HG03457 (cell line): Measurements from ENCODE around the gene NUDC.
"Not testable (repeated sequence)": the region's sequence is repeated elsewhere in the genome, so short reads cannot be mapped to it uniquely, and the experiment has no call there.

Experiments used
- ATAC-seq: cut with Tn5 transposase; IDR thresholded peaks from one replicate; pipeline ENCODE4 v1.9.1; 2021; ENCODE audit warnings: moderate number of reproducible peaks; ENCODE audit not compliant: unreplicated experiment

The NUDC gene

GRCh38 chr1:26921540-26922430, at the start of gene NUDC:
NUDC (plus strand) TSS chr1:26921743; CDS start chr1:26921849, 106 bp downstream.
- ATAC-seq, result peak; percentile 83

GRCh38 chr1:26873097-26873496, 48.4 kb upstream of the NUDC start:
- ATAC-seq, result not testable (repeated sequence)

GRCh38 chr1:26874896-26875295, 46.6 kb upstream of the NUDC start:
- no peak for ATAC-seq

DNA sequence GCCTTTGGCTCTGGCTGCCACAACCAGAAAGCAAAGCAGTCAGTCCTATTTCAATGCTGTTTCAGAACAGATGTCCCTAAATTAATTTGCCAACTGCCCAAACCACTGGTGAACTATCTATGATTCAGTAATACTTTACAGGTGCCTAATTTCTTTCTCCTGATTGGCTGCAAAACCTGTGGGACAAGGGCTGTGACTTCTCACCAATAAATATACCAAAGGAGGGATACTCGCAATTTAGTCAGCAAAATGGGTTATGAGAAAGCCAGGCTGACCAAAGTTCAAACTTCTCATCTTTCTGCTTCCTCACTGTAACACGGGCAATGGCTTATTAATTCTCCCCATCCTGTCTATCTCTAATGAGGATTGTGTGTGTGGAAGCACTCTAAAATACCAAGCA, 44.2 kb upstream of the NUDC start:
- ATAC-seq, result no peak

DNA sequence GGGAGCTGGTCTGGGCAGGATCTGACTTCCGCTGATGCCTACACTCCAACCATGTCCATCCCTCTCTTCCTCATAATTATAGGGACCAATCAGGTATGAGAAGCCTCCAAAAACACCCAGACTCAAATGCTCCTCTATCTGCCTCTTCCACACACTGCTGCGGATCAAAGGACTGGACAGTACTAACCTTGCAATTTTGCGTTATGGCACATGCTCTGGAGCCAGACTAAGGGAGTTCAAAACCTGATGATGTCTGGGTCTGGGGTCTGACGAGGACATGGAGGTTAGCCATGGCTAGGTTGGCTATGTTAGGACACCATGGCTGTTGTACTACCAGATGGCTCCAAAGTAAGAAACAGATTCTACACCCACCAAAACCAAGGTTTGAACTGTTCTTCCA, 41.8 kb upstream of the NUDC start:
- ATAC-seq, result no peak

DNA sequence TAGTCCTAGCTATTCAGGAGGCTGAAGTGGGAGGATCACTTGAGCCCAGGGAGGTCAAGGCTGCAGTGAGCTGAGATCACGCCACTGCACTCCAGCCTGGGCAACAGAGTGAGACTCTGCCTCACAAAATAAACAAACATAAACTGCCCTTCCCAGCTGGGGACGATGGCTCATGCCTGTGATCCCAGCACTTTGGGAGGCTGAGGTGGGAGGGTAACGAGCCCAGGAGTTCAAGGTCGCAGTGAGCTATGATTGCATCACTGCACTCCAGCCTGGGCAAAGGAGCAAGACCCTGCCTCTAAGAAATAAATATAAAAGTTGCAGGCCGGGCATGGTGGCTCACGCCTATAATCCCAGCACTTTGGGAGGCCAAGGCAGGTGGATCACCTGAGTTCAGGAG, 39.9 kb upstream of the NUDC start:
- ATAC-seq, result not testable (repeated sequence)

- ATAC-seq, result no peak
Observed at GRCh38 chr1:26882696-26883463, 38.7 kb upstream of the NUDC start.

DNA sequence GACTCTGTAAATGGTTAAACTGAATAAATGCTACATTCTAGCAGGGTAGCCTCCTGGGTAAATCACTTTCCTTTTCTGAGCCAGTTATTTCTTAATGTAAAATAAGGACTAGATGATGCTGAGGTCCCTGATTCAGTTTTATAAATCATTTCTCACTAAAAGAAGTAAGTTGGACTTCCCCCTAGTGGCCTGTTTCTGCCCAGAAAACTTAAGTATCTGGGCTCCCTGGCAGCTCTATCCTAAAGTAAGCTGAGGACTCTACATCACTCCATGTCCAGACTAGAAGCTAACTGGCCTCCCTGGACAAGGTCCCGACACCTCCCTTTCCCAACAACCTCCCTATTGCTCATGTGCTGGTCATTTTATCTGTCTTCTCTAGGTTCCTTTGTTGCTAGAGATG, 34.4 kb upstream of the NUDC start:
- ATAC-seq, result no peak

- ATAC-seq, result no peak
Observed at GRCh38 chr1:26888231-26888630, 33.3 kb upstream of the NUDC start.

GRCh38 chr1:26889551-26890466, 31.7 kb upstream of the NUDC start, which contains the start of gene GPN2:
GPN2 (minus strand) TSS chr1:26890283; CDS start chr1:26890096, 187 bp downstream.
- no peak for ATAC-seq

DNA sequence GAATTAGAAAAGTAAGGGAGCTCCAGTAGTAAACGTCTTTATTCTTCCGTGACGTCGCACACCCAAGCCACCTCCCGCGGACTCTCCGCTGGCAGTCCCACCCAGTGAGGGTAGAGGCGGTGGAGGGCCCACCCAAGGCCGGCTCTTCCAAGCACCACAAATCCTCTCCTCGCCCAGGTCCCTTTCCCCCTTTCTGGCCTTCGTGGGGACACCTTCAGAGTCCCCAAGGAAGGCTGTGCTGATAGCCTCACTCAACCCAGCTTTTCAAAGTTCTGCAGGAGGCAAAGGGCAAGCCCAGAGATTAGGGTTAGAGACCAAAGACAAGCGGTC, 31.1 kb upstream of the NUDC start:
- no peak for ATAC-seq

GRCh38 chr1:26894263-26894662, 27.3 kb upstream of the NUDC start:
- ATAC-seq, result no peak

DNA sequence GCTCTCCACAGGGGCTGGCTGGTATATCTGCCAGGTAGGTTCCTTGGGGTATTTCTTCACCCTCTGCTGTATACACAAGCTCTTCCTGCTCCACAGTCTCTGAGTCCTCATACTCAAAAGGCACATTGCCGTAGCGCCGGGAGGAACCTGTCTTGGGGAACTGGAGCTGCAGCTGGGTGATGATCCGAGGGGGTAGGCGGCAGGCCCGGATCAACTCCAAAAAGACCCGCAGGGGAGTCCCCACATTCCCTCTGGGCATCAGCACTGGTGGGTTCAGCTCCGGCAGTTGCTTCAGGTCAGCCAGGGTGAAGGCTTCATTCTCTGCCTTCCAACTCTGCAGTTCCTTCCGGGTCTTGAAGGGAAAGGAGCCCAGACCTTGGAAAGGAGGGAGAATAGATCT, 24.2 kb upstream of the NUDC start:
- ATAC-seq, result no peak

DNA sequence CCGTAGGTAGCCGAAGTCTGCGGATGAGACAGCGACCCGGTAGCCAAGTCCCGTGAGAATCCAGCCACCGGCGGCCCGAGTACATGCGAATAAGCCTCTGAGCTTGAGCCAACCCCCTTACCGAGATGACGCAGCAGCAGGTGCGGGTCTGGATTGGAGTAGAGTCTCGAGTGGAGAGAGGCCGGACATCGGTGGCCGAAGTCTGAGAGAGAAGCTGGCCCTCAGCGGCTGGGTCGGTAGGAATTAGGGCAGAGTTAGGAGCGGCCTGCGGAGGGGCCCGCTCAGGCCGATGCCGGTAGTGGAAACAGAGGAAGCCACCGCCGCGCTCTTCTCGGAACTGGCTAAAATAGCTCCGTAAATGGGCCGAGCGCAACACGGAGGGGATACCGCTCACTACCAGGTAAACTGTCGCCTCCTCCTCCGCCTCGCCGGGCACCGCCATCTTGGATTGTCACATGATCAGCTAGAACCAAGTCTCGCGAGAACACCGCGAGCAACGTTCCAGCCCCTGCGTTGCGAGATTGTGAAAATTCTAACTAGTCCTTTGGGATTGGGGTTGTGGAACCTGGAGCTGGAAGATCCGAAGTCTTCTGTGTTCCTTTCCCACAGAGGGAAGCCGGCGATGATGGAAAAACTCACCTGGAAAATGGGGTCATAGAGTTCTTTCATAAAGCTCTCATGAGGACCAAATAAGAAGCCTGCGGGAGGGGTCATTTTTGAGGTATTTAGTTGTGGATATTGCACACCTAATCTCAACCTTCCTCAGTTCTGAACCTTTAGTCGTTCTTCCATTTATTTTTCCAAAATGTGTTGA, 21.3 kb upstream of the NUDC start, which contains the start of gene GPATCH3:
GPATCH3 (minus strand) TSS at position 467 of the 814 bp plus-strand sequence; CDS start at position 442, 25 bp downstream.
- ATAC-seq, result no peak

DNA sequence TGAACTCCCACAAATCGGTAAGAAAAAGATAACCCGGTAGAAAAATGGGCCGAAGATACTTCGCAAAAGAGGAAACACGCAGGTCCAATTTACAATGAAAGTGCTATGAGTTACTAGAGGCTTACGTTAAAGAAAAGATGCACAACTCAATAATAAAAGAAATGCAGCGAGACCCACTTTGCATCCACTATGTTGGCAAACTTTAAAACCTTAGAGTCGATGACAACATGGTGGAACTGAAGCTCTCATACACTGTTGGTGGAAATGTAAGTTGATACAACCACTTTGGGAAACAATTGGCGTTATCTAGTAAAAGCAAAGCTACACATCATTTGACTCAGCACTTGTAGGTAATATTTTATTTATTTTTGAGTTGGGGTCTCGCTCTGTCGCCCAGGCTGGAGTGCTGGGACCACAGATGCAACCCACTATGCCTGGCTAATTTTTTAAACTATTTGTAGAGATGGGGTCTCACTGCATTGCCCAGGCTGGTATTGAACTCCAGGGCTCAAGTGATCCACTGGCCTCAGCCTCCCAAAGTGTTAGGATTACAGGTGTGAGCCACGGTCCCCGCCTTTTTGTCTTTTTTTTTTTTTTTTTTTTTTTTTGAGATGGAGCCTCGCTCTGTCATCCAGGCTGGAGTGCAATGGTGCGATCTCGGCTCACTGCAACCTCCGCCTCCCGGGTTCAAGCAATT, 20.6 kb upstream of the NUDC start:
- no peak for ATAC-seq

DNA sequence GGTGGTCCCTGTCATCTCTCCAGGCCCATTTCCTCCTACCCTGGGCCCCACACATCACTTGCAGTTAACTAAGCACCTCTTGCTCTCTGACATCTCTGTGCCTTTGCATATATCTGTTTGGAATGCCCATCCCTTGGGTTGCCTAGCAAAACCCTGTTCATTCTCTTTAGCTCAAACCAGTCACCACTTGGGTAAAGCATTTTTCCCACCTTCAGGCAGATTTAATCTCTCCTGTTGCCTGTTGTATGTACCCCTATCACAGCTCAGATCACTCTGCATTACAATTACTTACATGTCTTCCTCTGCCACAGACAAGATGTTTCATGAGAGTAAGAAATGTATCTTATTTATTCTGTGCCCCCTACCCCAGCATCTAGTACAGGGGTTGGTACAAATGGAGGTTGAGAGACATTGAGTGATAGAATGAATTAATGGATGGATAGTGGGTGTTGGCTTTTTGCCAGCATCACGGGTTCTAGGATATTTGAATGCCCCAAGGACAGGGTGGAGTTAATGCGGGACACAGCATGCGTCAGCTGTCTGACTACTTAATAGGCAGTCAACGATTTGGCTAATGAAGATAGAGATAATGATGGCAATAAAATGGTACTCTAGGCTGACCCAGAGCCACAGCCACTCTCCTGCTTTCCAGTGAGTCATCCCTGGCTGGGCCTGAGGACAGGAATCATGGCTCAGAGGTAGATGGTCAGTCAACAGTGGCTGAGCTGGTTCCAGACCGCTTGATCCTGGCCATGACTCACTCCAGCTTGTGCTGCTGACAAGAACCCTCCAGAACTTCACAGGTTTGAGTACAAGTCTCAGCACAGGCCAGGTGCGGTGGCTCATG, 14.2 kb upstream of the NUDC start:
- no peak for ATAC-seq

GRCh38 chr1:26909951-26910342, 11.6 kb upstream of the NUDC start:
- ATAC-seq, result no peak

- no peak for ATAC-seq
Observed at GRCh38 chr1:26910343-26911160, 11.0 kb upstream of the NUDC start.
